SHP77 (cell line): Measurements from ENCODE around the gene PSME1.
A peak's percentile ranks its signal among the peaks of the same experiment; 100 is the strongest.

Experiments used
- DNase-seq, 2 experiments: peaks; one replicate each; lab custom pipeline; 2025; lab: John Stamatoyannopoulos, UW

PSME1 gene

GRCh38 chr14:24146978-24147760, 11.2 kb downstream of the PSME1 start, which contains the start of gene RNF31:
Gene RNF31 (plus strand): TSS chr14:24147498. CDS start chr14:24147699, 201 bp downstream.
- peak; percentile 99 for DNase-seq

DNA sequence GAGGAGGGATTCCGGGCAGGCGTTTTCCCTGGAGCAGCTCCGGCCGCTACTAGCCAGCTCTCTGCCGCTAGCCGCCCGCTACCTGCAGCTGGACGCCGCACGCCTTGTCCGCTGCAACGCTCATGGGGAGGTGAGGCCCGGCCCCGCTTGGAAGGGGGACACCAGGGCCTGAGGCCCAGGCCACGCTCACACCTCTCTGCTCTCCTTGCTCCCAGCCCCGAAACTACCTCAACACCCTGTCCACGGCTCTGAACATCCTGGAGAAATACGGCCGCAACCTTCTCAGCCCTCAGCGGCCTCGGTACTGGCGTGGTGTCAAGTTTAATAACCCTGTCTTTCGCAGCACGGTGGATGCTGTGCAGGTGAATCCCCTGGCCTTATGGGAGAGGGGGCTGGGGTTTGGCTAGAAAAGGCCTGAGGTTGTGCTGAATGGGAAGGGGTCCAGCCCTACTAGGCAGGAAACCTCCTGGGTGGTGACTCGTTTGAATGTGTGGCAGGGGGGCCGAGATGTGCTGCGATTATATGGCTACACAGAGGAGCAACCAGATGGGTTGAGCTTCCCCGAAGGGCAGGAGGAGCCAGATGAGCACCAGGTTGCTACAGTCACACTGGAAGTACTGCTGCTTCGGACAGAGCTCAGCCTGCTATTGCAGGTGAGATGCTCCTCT, 11.9 kb downstream of the PSME1 start:
- DNase-seq, result no peak

DNA sequence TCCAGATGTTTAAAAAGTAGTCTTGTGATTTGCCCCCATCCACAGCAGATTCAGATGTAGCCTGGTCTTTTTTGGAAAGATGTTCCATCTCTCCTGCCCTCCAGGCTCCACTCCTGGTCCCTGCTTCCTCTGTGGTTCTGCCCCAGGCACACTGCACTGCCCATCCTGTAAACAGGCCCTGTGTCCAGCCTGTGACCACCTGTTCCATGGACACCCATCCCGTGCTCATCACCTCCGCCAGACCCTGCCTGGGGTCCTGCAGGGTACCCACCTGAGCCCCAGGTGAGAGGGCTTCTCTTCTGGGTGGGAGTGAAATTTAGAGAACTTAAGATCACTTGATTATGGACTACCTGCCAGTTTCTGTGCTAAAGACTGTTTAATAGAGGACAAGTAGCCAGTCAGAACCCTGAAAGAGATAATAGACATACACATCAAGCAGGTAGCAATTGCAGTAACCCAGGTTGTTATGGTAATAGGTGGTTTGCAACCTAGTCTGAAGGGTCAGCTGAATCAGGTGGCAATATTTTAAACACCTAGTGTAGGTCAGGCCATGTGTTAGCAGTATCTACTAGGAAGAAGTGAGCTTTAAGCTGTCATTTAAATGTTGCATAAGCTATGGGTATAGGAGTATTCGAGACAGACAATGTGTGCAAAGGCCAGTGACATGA, 13.4 kb downstream of the PSME1 start:
- no peak for DNase-seq

GRCh38 chr14:24150061-24150460, 14.1 kb downstream of the PSME1 start:
- DNase-seq, result no peak

GRCh38 chr14:24150567-24150966, 14.6 kb downstream of the PSME1 start:
- no peak for DNase-seq

GRCh38 chr14:24150993-24151392, 15.0 kb downstream of the PSME1 start:
- DNase-seq, result no peak

GRCh38 chr14:24151404-24152080, 15.5 kb downstream of the PSME1 start:
- DNase-seq, result no peak

DNA sequence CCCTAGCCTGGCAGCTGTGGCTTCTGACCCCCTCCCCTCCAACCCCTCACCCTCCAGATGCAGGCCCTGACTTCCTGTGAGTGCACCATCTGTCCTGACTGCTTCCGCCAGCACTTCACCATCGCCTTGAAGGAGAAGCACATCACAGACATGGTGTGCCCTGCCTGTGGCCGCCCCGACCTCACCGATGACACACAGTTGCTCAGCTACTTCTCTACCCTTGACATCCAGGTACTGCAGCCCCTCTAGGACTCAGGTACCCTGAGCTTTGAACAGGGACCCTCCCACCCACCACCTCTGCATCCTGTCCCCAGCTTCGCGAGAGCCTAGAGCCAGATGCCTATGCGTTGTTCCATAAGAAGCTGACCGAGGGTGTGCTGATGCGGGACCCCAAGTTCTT, 19.1 kb downstream of the PSME1 start:
- no peak for DNase-seq

DNA sequence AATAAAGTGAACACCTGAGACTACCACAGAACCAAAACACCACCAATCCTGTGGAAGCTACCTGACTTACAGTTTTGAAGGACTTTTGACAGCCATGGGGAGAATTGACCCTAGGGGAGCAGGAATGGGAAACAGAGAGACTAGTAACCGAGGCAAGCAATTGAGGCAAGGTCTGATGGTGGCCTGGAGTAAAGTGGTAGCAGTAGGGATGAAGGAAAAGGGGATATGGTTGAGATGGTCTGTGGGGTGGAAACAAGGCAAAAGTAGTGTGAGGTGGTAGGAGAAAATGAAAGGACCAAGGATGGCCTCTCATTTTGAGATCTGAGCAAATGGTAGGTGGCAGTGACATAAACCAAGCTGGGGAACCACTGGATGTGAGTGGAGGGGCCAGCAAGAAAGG, 20.8 kb downstream of the PSME1 start:
- no peak for DNase-seq

DNA sequence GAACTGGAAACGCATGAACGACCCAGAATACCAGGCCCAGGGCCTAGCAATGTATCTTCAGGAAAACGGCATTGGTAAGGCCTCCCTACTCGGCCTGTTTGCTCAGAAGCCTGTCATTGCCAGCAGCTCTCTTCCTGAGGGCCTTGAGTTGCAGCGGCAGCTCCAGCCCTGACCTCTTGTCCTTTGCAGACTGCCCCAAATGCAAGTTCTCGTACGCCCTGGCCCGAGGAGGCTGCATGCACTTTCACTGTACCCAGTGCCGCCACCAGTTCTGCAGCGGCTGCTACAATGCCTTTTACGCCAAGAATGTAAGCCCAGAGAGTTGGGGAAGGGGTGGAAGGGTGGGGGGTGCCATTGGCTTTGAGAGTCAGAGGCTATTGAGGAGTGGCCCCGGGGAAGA, 21.3 kb downstream of the PSME1 start:
- DNase-seq, result no peak

- no peak for DNase-seq
These were observed 23.9 kb downstream of the PSME1 start for GRCh38 chr14:24159777-24160498.

GRCh38 chr14:24160499-24160849, 24.5 kb downstream of the PSME1 start:
- DNase-seq, result no peak

DNA sequence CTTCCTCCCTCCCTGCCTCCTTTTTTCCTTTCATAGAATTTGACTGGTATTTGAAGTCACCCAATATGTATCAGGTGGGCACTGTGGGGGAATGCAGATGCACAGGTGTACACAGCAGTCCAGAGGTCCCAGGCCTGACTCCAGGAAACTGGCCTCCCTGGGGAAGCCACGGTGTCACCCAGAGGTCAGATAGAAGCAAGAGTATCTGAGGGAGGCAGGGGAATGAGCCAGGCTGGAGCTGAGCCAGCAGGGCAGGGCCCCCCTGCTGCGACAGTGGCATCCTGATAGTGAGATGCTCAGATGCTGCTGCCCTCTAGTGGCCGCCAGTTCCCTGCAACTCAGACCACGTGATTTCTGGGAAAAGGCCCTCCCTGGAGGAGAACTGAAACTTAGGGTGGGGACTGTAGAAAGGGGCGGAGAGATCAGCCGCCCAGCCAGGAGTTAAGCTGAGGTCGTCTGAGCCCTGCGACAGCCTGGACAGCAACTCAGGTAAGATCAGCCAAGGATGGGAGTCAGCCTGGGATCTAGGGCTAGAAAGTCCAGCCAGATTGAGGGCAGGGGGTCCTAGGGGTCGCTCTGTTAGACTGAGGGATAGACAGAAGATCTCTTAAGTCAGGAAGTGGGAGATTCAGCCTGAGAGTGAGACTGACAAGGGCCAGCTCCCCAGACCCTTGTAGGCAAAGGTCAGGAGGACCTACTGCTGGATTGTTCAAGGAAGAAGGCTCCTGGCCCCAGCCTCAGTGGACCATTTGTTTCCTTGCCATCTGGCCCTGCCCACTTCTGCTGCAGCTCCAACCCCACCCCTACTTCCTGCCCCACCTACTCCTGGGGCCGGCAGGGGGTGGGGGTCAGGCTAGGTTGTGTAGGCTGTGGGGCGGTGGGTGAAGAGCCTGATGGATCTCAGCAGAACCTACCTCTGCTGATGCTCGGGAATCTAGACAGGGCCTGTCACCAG, 25.1 kb downstream of the PSME1 start, which contains the start of gene IRF9:
Gene IRF9, plus strand, starts transcription at position 416 of the 955 bp plus-strand sequence. CDS start 880 bp downstream, outside the sequence.
- DNase-seq, result peak; percentile 94 to 97

DNA sequence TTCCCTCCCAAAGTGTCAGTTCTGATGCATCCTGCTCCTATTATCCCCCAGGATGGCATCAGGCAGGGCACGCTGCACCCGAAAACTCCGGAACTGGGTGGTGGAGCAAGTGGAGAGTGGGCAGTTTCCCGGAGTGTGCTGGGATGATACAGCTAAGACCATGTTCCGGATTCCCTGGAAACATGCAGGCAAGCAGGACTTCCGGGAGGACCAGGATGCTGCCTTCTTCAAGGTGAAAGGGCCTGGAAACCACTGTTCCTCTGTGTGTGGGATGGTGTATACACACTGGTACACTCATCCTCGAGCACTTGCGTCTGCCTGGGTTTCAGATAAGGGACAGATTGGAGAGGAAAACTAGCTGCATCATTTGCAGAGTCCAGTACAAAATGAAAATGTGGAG, 26.1 kb downstream of the PSME1 start:
- no peak for DNase-seq

- no peak for DNase-seq
These were observed 28.6 kb downstream of the PSME1 start for GRCh38 chr14:24164518-24164991.

- no peak for DNase-seq
These were observed 29.8 kb downstream of the PSME1 start for GRCh38 chr14:24165785-24166184.

- DNase-seq, result no peak
These were observed 31.6 kb downstream of the PSME1 start for GRCh38 chr14:24167469-24168114.

GRCh38 chr14:24171422-24172260, 35.6 kb downstream of the PSME1 start, which contains the start of gene REC8:
Gene REC8 (plus strand): TSS chr14:24172080. CDS start chr14:24172553, 473 bp downstream.
- DNase-seq, result peak; percentile 88 to 89
